ENCODE measurements around the gene EFNA2. TPM values are rescaled to one million over a fixed set of nuclear protein-coding genes. Genes with fewer than 3 reads are reported as not detected.

The EFNA2 gene
- polyA plus RNA-seq (2011; rRNA removed) = 0.16 and 0.24 TPM in 2 replicates
- 0.62 and 0.97 TPM in 2 replicates for polyA plus RNA-seq (2012; cell fraction: cytosol; rRNA removed)
- polyA plus RNA-seq (2012; cell fraction: nucleus; rRNA removed) = 1.3 and 1.5 TPM in 2 replicates
- 0.84 to 1.3 TPM (median 1.2 TPM) in 3 replicates for polyA plus RNA-seq (2017; fragmentation: RNase III; extraction: RNeasy Plus Mini Kit Qiagen cat#74134 plus additional on column Dnase treatment)
- polyA minus RNA-seq (2011; rRNA and poly(A)+ RNA removed) = 0.29 TPM in 1 of 2 replicates, not detected in the other

DNA sequence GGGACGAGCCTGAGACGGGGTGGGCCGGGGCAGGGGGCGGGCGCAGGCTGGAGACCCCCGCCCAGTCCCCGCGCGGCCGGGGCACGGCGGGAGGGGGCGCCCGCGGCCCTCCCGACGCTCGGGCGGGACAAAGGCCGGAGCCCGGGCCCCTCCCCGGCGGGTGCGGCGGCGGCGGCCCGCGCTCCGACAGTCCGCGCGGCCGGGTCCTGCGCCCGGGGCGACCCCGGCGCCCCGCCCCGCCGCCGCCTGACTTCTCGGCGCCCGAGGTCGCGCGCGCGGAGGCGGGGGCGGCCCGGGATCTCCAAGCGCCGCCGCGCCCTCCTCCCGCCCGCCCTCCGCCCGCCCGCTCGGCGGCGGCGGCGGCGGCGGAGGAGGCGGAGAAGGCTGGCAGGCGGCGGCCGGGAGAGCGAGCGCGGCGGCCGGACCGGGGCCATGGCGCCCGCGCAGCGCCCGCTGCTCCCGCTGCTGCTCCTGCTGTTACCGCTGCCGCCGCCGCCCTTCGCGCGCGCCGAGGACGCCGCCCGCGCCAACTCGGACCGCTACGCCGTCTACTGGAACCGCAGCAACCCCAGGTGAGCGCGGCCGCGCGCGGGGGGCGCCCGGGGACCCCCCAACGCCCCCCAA lies at the start of gene EFNA2:
Gene EFNA2, plus strand, starts transcription at position 137 of the 624 bp plus-strand sequence. Its CDS starts 296 bp downstream, at position 433.
- FAIRE-seq = no peak
- DNase-seq (ENCODE audit: low read depth in 1 of 2, low spot score in 1 of 2) = no peak
- Histone ChIP-seq H3K27ac (peak within 1 kb of the TSS; percentile 79 to 91), H3K4me1 (peaks cover 9% of the 10 kb centered on the region), H3K4me2 (peak within 1 kb of the TSS; percentile 91), H3K9me3 (no peaks in the 10 kb centered on the region), H3K4me3 (peak within 1 kb of the TSS; percentile 62)
- TF ChIP-seq SMC3 (IDR thresholded peaks at IDR 0.05) (peak; percentile 20; the same call in 1 of the 3 replicates), RAD21 (conservative IDR thresholded peaks at IDR 0.05 in 1 of 2, IDR thresholded peaks at IDR 0.05 in 1 of 2) (0 out of 5 replicates have a peak, but pooled peaks of 1 of the 2 experiments have one; percentile 2), ZSCAN20 (CRISPR knock-in tag; IDR thresholded peaks at IDR 0.05) (no peak)
- TF ChIP-seq, protein P1, sequence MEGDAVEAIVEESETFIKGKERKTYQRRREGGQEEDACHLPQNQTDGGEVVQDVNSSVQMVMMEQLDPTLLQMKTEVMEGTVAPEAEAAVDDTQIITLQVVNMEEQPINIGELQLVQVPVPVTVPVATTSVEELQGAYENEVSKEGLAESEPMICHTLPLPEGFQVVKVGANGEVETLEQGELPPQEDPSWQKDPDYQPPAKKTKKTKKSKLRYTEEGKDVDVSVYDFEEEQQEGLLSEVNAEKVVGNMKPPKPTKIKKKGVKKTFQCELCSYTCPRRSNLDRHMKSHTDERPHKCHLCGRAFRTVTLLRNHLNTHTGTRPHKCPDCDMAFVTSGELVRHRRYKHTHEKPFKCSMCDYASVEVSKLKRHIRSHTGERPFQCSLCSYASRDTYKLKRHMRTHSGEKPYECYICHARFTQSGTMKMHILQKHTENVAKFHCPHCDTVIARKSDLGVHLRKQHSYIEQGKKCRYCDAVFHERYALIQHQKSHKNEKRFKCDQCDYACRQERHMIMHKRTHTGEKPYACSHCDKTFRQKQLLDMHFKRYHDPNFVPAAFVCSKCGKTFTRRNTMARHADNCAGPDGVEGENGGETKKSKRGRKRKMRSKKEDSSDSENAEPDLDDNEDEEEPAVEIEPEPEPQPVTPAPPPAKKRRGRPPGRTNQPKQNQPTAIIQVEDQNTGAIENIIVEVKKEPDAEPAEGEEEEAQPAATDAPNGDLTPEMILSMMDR (IDR thresholded peaks at IDR 0.05) = peak; percentile 50
- WGBS (ENCODE audit: missing lambda C conversion rate) = no CpG with 5 or more reads among the region's 113 CpGs
- no peak for ATAC-seq
- POLR2A ChIA-PET = no interaction called here
- CTCF ChIA-PET = interaction anchor here (0.6 to 1.2 kb wide), 2 partner anchors 30 to 228 kb away, joined by 3 to 4 read pairs; no protein-coding TSS in a partner anchor

DNA sequence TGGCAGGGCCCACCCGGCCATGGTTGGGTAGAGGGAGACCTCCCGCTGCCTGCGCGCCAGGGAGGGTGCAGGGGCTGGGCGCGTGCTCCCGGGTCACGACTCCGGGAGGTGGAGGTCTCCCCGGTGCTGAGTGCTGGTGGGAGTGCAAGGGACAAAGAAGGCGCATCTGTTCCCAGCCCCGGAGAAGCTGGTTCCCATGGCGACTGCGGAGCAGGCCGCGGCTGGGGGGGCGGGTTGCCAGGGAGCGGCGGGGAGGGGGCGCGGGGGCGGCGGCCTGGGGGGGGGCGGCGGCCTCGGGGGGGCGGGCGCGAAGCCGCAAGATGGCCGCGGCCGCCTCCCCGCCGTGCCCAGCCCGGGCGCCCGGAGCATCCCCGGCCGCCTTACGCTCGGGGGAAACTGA lies 49.1 kb upstream of the EFNA2 start:
- ATAC-seq = no peak
- Histone ChIP-seq H3K4me3 (peak overlapping the region; percentile 63), H3K27ac (peak overlapping the region; percentile 78 to 97), H3K9me3 (no peaks in the 10 kb centered on the region), H3K4me1 (peaks cover 36% of the 10 kb centered on the region), H3K4me2 (peak overlapping the region; percentile 95)
- WGBS (ENCODE audit: missing lambda C conversion rate) = 16% methylated on average over 5 of the region's 42 CpGs
- DNase-seq (ENCODE audit: low read depth in 1 of 2, low spot score in 1 of 2) = no peak
- ChIA-PET POLR2A (no interaction called here), CTCF (interaction anchor here (1.0 to 1.3 kb wide), 3 partner anchors 14 to 30 kb away, joined by 3 to 7 read pairs (median 3); no protein-coding TSS in a partner anchor)
- FAIRE-seq = no peak
- TF ChIP-seq ZFP36 (IDR thresholded peaks at IDR 0.05; ENCODE audit: borderline replicate concordance, partially characterized antibody) (no peak), PHF8 (IDR thresholded peaks at IDR 0.05; ENCODE audit: borderline replicate concordance, low read depth) (no peak), JUNB (IDR thresholded peaks at IDR 0.05) (no peak), HOXB13 (CRISPR knock-in tag; IDR thresholded peaks at IDR 0.05; ENCODE audit: low read depth) (no peak), FOSL2 (IDR thresholded peaks at IDR 0.05) (no peak), FOSL2 (CRISPR knock-in tag; IDR thresholded peaks at IDR 0.05) (no peak)
- TF ChIP-seq, protein P2, sequence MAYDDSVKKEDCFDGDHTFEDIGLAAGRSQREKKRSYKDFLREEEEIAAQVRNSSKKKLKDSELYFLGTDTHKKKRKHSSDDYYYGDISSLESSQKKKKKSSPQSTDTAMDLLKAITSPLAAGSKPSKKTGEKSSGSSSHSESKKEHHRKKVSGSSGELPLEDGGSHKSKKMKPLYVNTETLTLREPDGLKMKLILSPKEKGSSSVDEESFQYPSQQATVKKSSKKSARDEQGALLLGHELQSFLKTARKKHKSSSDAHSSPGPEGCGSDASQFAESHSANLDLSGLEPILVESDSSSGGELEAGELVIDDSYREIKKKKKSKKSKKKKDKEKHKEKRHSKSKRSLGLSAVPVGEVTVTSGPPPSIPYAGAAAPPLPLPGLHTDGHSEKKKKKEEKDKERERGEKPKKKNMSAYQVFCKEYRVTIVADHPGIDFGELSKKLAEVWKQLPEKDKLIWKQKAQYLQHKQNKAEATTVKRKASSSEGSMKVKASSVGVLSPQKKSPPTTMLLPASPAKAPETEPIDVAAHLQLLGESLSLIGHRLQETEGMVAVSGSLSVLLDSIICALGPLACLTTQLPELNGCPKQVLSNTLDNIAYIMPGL (CRISPR knock-in tag; IDR thresholded peaks at IDR 0.05; ENCODE audit: borderline replicate concordance) = no peak
- TF ChIP-seq, protein P3, sequence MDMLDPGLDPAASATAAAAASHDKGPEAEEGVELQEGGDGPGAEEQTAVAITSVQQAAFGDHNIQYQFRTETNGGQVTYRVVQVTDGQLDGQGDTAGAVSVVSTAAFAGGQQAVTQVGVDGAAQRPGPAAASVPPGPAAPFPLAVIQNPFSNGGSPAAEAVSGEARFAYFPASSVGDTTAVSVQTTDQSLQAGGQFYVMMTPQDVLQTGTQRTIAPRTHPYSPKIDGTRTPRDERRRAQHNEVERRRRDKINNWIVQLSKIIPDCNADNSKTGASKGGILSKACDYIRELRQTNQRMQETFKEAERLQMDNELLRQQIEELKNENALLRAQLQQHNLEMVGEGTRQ (IDR thresholded peaks at IDR 0.05) = no peak

DNA sequence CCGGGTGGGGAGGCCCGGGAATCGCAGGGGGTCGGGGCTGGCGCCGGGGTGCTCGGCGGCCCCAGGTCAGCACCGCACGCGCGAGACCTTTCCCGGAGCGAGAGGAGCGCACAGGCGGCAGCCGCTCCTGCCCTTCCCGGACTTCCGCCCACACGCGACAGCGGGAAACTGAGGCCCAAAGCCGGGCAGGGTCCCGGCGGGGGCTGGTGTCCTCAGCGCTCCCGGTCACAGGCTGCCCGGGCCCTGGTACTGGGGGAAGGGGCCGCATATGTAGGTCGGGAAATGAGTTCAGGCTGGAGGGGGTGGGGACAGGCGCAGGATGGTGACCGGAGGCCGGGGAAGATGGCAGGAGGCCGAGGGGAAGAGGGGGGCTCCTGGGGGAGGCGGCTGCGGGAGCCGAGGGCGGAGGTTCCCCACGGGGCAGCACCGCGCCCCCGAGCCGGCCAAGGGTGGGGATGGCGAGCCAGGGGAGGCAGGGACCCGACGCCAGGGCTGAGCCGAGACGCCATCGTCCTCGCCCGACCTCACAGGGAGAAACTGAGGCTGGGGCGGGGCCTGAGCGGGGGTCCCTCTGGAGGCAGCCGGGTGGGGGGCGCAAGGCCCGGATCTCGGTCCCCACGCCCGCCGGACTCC lies 48.5 kb upstream of the EFNA2 start:
- WGBS (ENCODE audit: missing lambda C conversion rate) = no CpG with 5 or more reads among the region's 60 CpGs
- ChIA-PET POLR2A (no interaction called here), CTCF (interaction anchor here (1.3 kb wide), 1 partner anchor 15 kb away, joined by 7 read pairs; no protein-coding TSS in a partner anchor)
- FAIRE-seq = no peak
- Histone ChIP-seq H3K27ac (peak overlapping the region; percentile 78 to 97), H3K4me1 (peaks cover 30% of the 10 kb centered on the region), H3K4me3 (peak overlapping the region; percentile 63), H3K9me3 (no peaks in the 10 kb centered on the region), H3K4me2 (peak overlapping the region; percentile 95)
- ATAC-seq = no peak
- no peak for DNase-seq (ENCODE audit: low read depth in 1 of 2, low spot score in 1 of 2)
- no peak for TF ChIP-seq FOSB (CRISPR knock-in tag; IDR thresholded peaks at IDR 0.05)
- no peak for TF ChIP-seq HDAC2 (IDR thresholded peaks at IDR 0.05)
- no peak for TF ChIP-seq RFX5 (IDR thresholded peaks at IDR 0.05)
- TF ChIP-seq, protein P4, sequence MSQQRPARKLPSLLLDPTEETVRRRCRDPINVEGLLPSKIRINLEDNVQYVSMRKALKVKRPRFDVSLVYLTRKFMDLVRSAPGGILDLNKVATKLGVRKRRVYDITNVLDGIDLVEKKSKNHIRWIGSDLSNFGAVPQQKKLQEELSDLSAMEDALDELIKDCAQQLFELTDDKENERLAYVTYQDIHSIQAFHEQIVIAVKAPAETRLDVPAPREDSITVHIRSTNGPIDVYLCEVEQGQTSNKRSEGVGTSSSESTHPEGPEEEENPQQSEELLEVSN (IDR thresholded peaks at IDR 0.05; ENCODE audit: borderline replicate concordance, low read depth) = no peak
- TF ChIP-seq NFE2L2 (conservative IDR thresholded peaks at IDR 0.05; ENCODE audit: low read length) = no peak
- no peak for TF ChIP-seq HOXB5 (CRISPR knock-in tag; IDR thresholded peaks at IDR 0.05)
- TF ChIP-seq, protein P5, sequence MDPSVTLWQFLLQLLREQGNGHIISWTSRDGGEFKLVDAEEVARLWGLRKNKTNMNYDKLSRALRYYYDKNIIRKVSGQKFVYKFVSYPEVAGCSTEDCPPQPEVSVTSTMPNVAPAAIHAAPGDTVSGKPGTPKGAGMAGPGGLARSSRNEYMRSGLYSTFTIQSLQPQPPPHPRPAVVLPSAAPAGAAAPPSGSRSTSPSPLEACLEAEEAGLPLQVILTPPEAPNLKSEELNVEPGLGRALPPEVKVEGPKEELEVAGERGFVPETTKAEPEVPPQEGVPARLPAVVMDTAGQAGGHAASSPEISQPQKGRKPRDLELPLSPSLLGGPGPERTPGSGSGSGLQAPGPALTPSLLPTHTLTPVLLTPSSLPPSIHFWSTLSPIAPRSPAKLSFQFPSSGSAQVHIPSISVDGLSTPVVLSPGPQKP (IDR thresholded peaks at IDR 0.05; ENCODE audit: low read depth, low read length) = no peak
- no peak for TF ChIP-seq HEYL (CRISPR knock-in tag; IDR thresholded peaks at IDR 0.05)
- no peak for TF ChIP-seq CBX8 (IDR thresholded peaks at IDR 0.05)
- no peak for TF ChIP-seq FOSL2 (IDR thresholded peaks at IDR 0.05)
- no peak for TF ChIP-seq FOSL2 (CRISPR knock-in tag; IDR thresholded peaks at IDR 0.05)
- TF ChIP-seq JUN (IDR thresholded peaks at IDR 0.05) = no peak
- TF ChIP-seq, protein P2 (CRISPR knock-in tag; IDR thresholded peaks at IDR 0.05; ENCODE audit: borderline replicate concordance) = no peak

Data from A549 (cell line).